Stimulated activated CD4-positive, alpha-beta T cell treated with anti-CD3 and anti-CD28 coated beads, Interleukin-4, amount 100 ng/mL, for 1 hour (primary cell): ENCODE results near the gene MED12L.

Source experiments
- DNase-seq: peaks from one replicate; pipeline ENCODE4 v3.0.0-alpha.2; 2020

MED12L gene

GRCh38 chr3:151265866-151266265, 180.4 kb downstream of the MED12L start:
- DNase-seq, result no peak

- no peak for DNase-seq
Observed at GRCh38 chr3:151267066-151267465, 181.6 kb downstream of the MED12L start.

- no peak for DNase-seq
Observed at GRCh38 chr3:151268267-151269235, 183.1 kb downstream of the MED12L start.

- DNase-seq, result no peak
Observed at GRCh38 chr3:151269631-151270030, 184.2 kb downstream of the MED12L start.

- DNase-seq, result no peak
Observed at GRCh38 chr3:151275091-151275490, 189.6 kb downstream of the MED12L start.

- no peak for DNase-seq
Observed at GRCh38 chr3:151276038-151276686, 190.7 kb downstream of the MED12L start.

GRCh38 chr3:151276687-151277042, 191.2 kb downstream of the MED12L start:
- DNase-seq, result peak; percentile 8

- no peak for DNase-seq
Observed at GRCh38 chr3:151278230-151278629, 192.8 kb downstream of the MED12L start, which contains the start of gene P2RY14. Gene P2RY14 (minus strand): TSS chr3:151278542. CDS start chr3:151214316, 64,226 bp downstream.

- DNase-seq, result no peak
Observed at GRCh38 chr3:151281671-151282324, 196.3 kb downstream of the MED12L start.

- no peak for DNase-seq
Observed at GRCh38 chr3:151282921-151283320, 197.5 kb downstream of the MED12L start.

- no peak for DNase-seq
Observed at GRCh38 chr3:151283387-151283786, 197.9 kb downstream of the MED12L start.

- no peak for DNase-seq
Observed at GRCh38 chr3:151283907-151284461, 198.5 kb downstream of the MED12L start.

- no peak for DNase-seq
Observed at GRCh38 chr3:151285940-151286339, 200.5 kb downstream of the MED12L start.

- DNase-seq, result no peak
Observed at GRCh38 chr3:151289445-151289844, 204.0 kb downstream of the MED12L start.

- DNase-seq, result no peak
Observed at GRCh38 chr3:151290673-151291072, 205.2 kb downstream of the MED12L start.

- DNase-seq, result no peak
Observed at GRCh38 chr3:151293127-151293526, 207.7 kb downstream of the MED12L start.

- DNase-seq, result no peak
Observed at GRCh38 chr3:151296226-151296625, 210.8 kb downstream of the MED12L start.

- DNase-seq, result no peak
Observed at GRCh38 chr3:151297429-151297828, 212.0 kb downstream of the MED12L start.

- no peak for DNase-seq
Observed at GRCh38 chr3:151299006-151299405, 213.5 kb downstream of the MED12L start.

GRCh38 chr3:151300539-151300938, 215.1 kb downstream of the MED12L start:
- no peak for DNase-seq

- no peak for DNase-seq
Observed at GRCh38 chr3:151301787-151302186, 216.3 kb downstream of the MED12L start.

GRCh38 chr3:151303751-151304150, 218.3 kb downstream of the MED12L start:
- DNase-seq, result no peak
